Gastroesophageal sphincter (tissue), 3 donors: Measurements from ENCODE around the gene FBXL16.

Experiments used
- CTCF ChIP-seq, 4 experiments: fragments of 200-600 bp in 2 of 4; fragments of 450-650 bp in 2 of 4; sonication (generic) in 1 of 4; IDR thresholded peaks; one replicate each; pipeline ENCODE4 v1.5.1; 2017 to 2019; ENCODE audit warnings: antibody characterized with exemption in 4 of 4, mild to moderate bottlenecking in 2 of 4, moderate library complexity in 2 of 4
- EP300 ChIP-seq: sonication (generic); formaldehyde crosslinking; IDR thresholded peaks from one replicate; pipeline ENCODE4 v1.6.1; 2017; ENCODE audit warnings: antibody characterized with exemption, mild to moderate bottlenecking
- POLR2A ChIP-seq, 2 donors: fragments of 450-650 bp; IDR thresholded peaks; one replicate each; pipeline ENCODE4 v1.6.1; 2017; ENCODE audit warnings: antibody characterized with exemption in 2 of 2, mild to moderate bottlenecking in 2 of 2, moderate library complexity in 1 of 2
- POLR2AphosphoS5 ChIP-seq: sonication (generic); formaldehyde crosslinking; IDR thresholded peaks from one replicate; pipeline ENCODE4 v1.6.1; 2017; ENCODE audit warnings: antibody characterized with exemption

- TF ChIP-seq POLR2A (IDR thresholded peaks at IDR 0.05) (no peak), EP300 (no peak), CTCF (IDR thresholded peaks at IDR 0.05) (no peak), POLR2AphosphoS5 (no peak)
These were observed 29.6 kb downstream of the FBXL16 start for GRCh38 chr16:675884-676564.
